Thoracic aorta (tissue), 2 donors: ENCODE results near the gene VCAM1. TPM values are rescaled to one million over a fixed set of nuclear protein-coding genes. Genes with fewer than 3 reads are reported as not detected.

ENCODE experiments used
- ATAC-seq: fragments of 150-250 bp; one replicate; pipeline ENCODE4 v1.8.0; 2017; ENCODE audit warnings: low read depth; ENCODE audit not compliant: insufficient number of reproducible peaks, low FRiP score
- DNase-seq: peaks from one replicate; pipeline ENCODE4 v3.0.0-alpha.2; 2020; ENCODE audit warnings: low spot score
- H3K27ac ChIP-seq, 2 donors: fragments of 200-600 bp; sonication (generic); 1 replicate in 1 of 2; 2 replicates in 1 of 2; pipeline ENCODE4 v1.5.1; 2016; ENCODE audit warnings: mild to moderate bottlenecking in 2 of 2, moderate library complexity in 2 of 2
- H3K27me3 ChIP-seq: fragments of 200-600 bp; sonication (generic); replicated peaks from 2 replicates; pipeline ENCODE4 v1.6.0; 2016; ENCODE audit warnings: mild to moderate bottlenecking; ENCODE audit not compliant: insufficient read depth
- H3K36me3 ChIP-seq: fragments of 200-600 bp; sonication (generic); one replicate; pipeline ENCODE4 v1.5.1; 2016
- H3K4me1 ChIP-seq, 2 donors: fragments of 200-600 bp; sonication (generic); 1 replicate in 1 of 2; 2 replicates in 1 of 2; pipeline versions ENCODE4 v1.5.1 to v1.6.0; 2016; ENCODE audit warnings: low read depth in 2 of 2, mild to moderate bottlenecking in 1 of 2; ENCODE audit not compliant: control insufficient read depth in 1 of 2
- H3K4me3 ChIP-seq: fragments of 200-600 bp; sonication (generic); 2 replicates; pipeline ENCODE4 v1.5.1; 2016; ENCODE audit warnings: mild to moderate bottlenecking
- H3K9me3 ChIP-seq: fragments of 200-600 bp; sonication (generic); 2 replicates; pipeline ENCODE4 v1.5.1; 2016
- CTCF ChIP-seq: fragments of 200-600 bp; sonication (generic); IDR thresholded peaks from one replicate; pipeline ENCODE4 v1.5.1; 2019; ENCODE audit warnings: antibody characterized with exemption
- total RNA-seq, 2 donors: library from RNA; depleted of rRNA; stranded (reverse); fragments of >200 nt; gene quantifications; one replicate each; pipeline versions ENCODE4 v1.1.0 to v1.2.3, GENCODE V29; 2016

Gene VCAM1
- total RNA-seq, 2 donors from 2014 or later = 42.4 to 77.6 TPM

- TF ChIP-seq CTCF = no peak
- H3K4me1 ChIP-seq = peaks cover 8 to 17% of the 10 kb centered on the region in 2 donors
- no peak overlapping the region for H3K4me3 ChIP-seq
- no peak overlapping the region for H3K27ac ChIP-seq
- no peaks in the 10 kb centered on the region for H3K36me3 ChIP-seq
- H3K27me3 ChIP-seq = no peaks in the 10 kb centered on the region
- no peaks in the 10 kb centered on the region for H3K9me3 ChIP-seq
- no peak for DNase-seq
- ATAC-seq = no peak
Observed at GRCh38 chr1:100713626-100714025, 5.9 kb upstream of the VCAM1 start.

GRCh38 chr1:100714599-100714998 lies 4.9 kb upstream of the VCAM1 start:
- H3K4me1 ChIP-seq = peaks cover under 1 to 8% of the 10 kb centered on the region in 2 donors
- DNase-seq (no peak), ATAC-seq (no peak)
- H3K9me3 ChIP-seq = no peaks in the 10 kb centered on the region
- no peak overlapping the region for H3K27ac ChIP-seq
- H3K4me3 ChIP-seq = no peak overlapping the region
- H3K36me3 ChIP-seq = no peaks in the 10 kb centered on the region
- H3K27me3 ChIP-seq = no peaks in the 10 kb centered on the region
- no peak for TF ChIP-seq CTCF

- Histone ChIP-seq H3K27ac (no peak overlapping the region), H3K27me3 (no peaks in the 10 kb centered on the region), H3K4me3 (no peak overlapping the region), H3K36me3 (no peaks in the 10 kb centered on the region), H3K4me1 (peaks cover 0 to 8% of the 10 kb centered on the region in 2 donors), H3K9me3 (no peaks in the 10 kb centered on the region)
- ATAC-seq (no peak), DNase-seq (no peak)
- no peak for TF ChIP-seq CTCF
Observed at GRCh38 chr1:100717218-100717617, 2.3 kb upstream of the VCAM1 start.

GRCh38 chr1:100718581-100718980 lies 961 bp upstream of the VCAM1 start:
- no peaks in the 10 kb centered on the region for H3K36me3 ChIP-seq
- TF ChIP-seq CTCF = no peak
- no peak overlapping the region for H3K27ac ChIP-seq
- DNase-seq (no peak), ATAC-seq (no peak)
- no peaks in the 10 kb centered on the region for H3K27me3 ChIP-seq
- H3K4me1 ChIP-seq = peaks cover 0 to 8% of the 10 kb centered on the region in 2 donors
- no peaks in the 10 kb centered on the region for H3K9me3 ChIP-seq
- no peak overlapping the region for H3K4me3 ChIP-seq

- no peak for ATAC-seq
- H3K27ac ChIP-seq = peak overlapping the region in 1 of 2 donors; percentile 25
Observed at GRCh38 chr1:100720101-100720500, 559 bp downstream of the VCAM1 start.

More at GRCh38 chr1:100720101-100720500, 559 bp downstream of the VCAM1 start:
- no peaks in the 10 kb centered on the region for H3K27me3 ChIP-seq
- H3K4me3 ChIP-seq = peak overlapping the region; percentile 44
- no peaks in the 10 kb centered on the region for H3K36me3 ChIP-seq
- no peak for DNase-seq
- no peaks in the 10 kb centered on the region for H3K9me3 ChIP-seq
- H3K4me1 ChIP-seq = peaks cover 0 to 10% of the 10 kb centered on the region in 2 donors
- no peak for TF ChIP-seq CTCF
